ENCODE data around the gene DDX23. TPM values are rescaled to one million over a fixed set of nuclear protein-coding genes. Genes with fewer than 3 reads are reported as not detected.

DDX23 gene
- polyA plus RNA-seq, 1 of the 3 experiments (the other 2 are of a cell fraction) = 50.4 TPM

GRCh38 chr12:48819986-48820725, 31.8 kb downstream of the DDX23 start:
- Histone ChIP-seq H3K4me1 (ENCODE audit: control insufficient read depth in 1 of 2, insufficient read depth in 2 of 2, low read depth in 1 of 2, low read length in 1 of 2) (peaks cover 18 to 39% of the 10 kb centered on the region in 2 experiments; a peak in 3 of 4 replicates), H3K4me3 (ENCODE audit: low read depth in 2 of 2, low read length in 1 of 2) (peak overlapping the region in 1 of 2 experiments; percentile 88; a peak in 1 of 4 replicates), H4K20me1 (ENCODE audit: insufficient read depth) (peaks cover 2% of the 10 kb centered on the region; the same call in 1 of the 2 replicates), H2AFZ (ENCODE audit: low read depth) (no peak overlapping the region), H3K27ac (ENCODE audit: low read depth in 2 of 2, low read length in 1 of 2) (no peak overlapping the region), H3K9me3 (no peaks in the 10 kb centered on the region), H3K4me2 (peak overlapping the region; percentile 97), H3K9ac (no peak overlapping the region), H3K27me3 (ENCODE audit: insufficient read depth) (no peaks in the 10 kb centered on the region), H3K79me2 (ENCODE audit: insufficient read depth) (peaks cover 22% of the 10 kb centered on the region), H3K9me2 (no peaks in the 10 kb centered on the region), H3F3A (replicated peaks; ENCODE audit: insufficient read depth) (peaks cover under 1% of the 10 kb centered on the region), H3K36me3 (replicated peaks in 1 of 2; ENCODE audit: control insufficient read depth in 1 of 2, insufficient read depth in 2 of 2, low read length in 1 of 2) (peaks cover 0 to 30% of the 10 kb centered on the region in 2 experiments)
- TF ChIP-seq TEAD4 (IDR thresholded peaks at IDR 0.05; ENCODE audit: borderline replicate concordance, insufficient read depth) (no peak), IRF3 (IDR thresholded peaks at IDR 0.05; ENCODE audit: low read depth, low read length) (no peak), TCF12 (IDR thresholded peaks at IDR 0.05) (no peak), ZBTB33 (IDR thresholded peaks at IDR 0.05; ENCODE audit: borderline replicate concordance, low read depth) (no peak), SIN3A (IDR thresholded peaks at IDR 0.05; ENCODE audit: borderline replicate concordance, low read depth, low read length) (no peak)
- 91% methylated on average over 5 of the region's 5 CpGs for WGBS (ENCODE audit: low lambda C conversion rate)
- CTCF ChIA-PET = interaction anchor here (1.0 to 2.2 kb wide), 5 partner anchors 31 to 74 kb away, joined by 3 to 13 read pairs (median 5); partner anchors contain the start of genes DDX23 and RND1
- no peak for DNase-seq
- POLR2A ChIA-PET = interaction anchor here (0.6 to 1.3 kb wide), 2 partner anchors 7 to 134 kb away, joined by 3 read pairs; no protein-coding TSS in a partner anchor

GRCh38 chr12:48818831-48819590, 33.0 kb downstream of the DDX23 start:
- ChIA-PET POLR2A (interaction anchor here (1.3 to 1.5 kb wide), 2 partner anchors 8 to 10 kb away, joined by 3 read pairs; no protein-coding TSS in a partner anchor), CTCF (interaction anchor here (0.9 to 2.2 kb wide), 9 partner anchors 8 to 79 kb away, joined by 3 to 13 read pairs (median 3); partner anchors contain the start of genes DDX23 and RND1)
- H3K4me3 ChIP-seq (ENCODE audit: low read depth in 2 of 2, low read length in 1 of 2) = peak overlapping the region; percentile 61 to 88
- peaks cover 4% of the 10 kb centered on the region for H3F3A ChIP-seq (replicated peaks; ENCODE audit: insufficient read depth)
- H4K20me1 ChIP-seq (ENCODE audit: insufficient read depth) = peaks cover 2% of the 10 kb centered on the region; the same call in 1 of the 2 replicates
- H3K4me2 ChIP-seq = peak overlapping the region; percentile 97
- peaks cover 18 to 44% of the 10 kb centered on the region in 2 experiments; a peak in 3 of 4 replicates for H3K4me1 ChIP-seq (ENCODE audit: control insufficient read depth in 1 of 2, insufficient read depth in 2 of 2, low read depth in 1 of 2, low read length in 1 of 2)
- peak overlapping the region in 1 of 2 experiments; percentile 78; a peak in 2 of 4 replicates for H3K27ac ChIP-seq (ENCODE audit: low read depth in 2 of 2, low read length in 1 of 2)
- no peaks in the 10 kb centered on the region for H3K27me3 ChIP-seq (ENCODE audit: insufficient read depth)
- no peak for DNase-seq
- peaks cover 0 to 18% of the 10 kb centered on the region in 2 experiments for H3K36me3 ChIP-seq (replicated peaks in 1 of 2; ENCODE audit: control insufficient read depth in 1 of 2, insufficient read depth in 2 of 2, low read length in 1 of 2)
- peak overlapping the region; percentile 73 for H3K9ac ChIP-seq
- peak; percentile 44 for TF ChIP-seq CTCF (IDR thresholded peaks at IDR 0.05)
- TF ChIP-seq IRF3 (IDR thresholded peaks at IDR 0.05; ENCODE audit: low read depth, low read length) = no peak
- TF ChIP-seq TEAD4 (IDR thresholded peaks at IDR 0.05; ENCODE audit: borderline replicate concordance, insufficient read depth) = no peak
- TF ChIP-seq SMC3 (IDR thresholded peaks at IDR 0.05; ENCODE audit: low read depth, low read length) = no peak
- TF ChIP-seq EZH2phosphoT487 (IDR thresholded peaks at IDR 0.05; ENCODE audit: borderline replicate concordance, low read depth) = no peak
- no peak for TF ChIP-seq REST (IDR thresholded peaks at IDR 0.05; ENCODE audit: low read depth, low read length)
- TF ChIP-seq CHD2 (IDR thresholded peaks at IDR 0.05; ENCODE audit: low read length, partially characterized antibody) = no peak
- WGBS (ENCODE audit: low lambda C conversion rate) = 40% methylated on average over 20 of the region's 37 CpGs
- H3K9me2 ChIP-seq = no peaks in the 10 kb centered on the region
- H3K79me2 ChIP-seq (ENCODE audit: insufficient read depth) = peaks cover 22% of the 10 kb centered on the region
- H2AFZ ChIP-seq (ENCODE audit: low read depth) = peak overlapping the region; percentile 89
- no peaks in the 10 kb centered on the region for H3K9me3 ChIP-seq

All from SK-N-SH (cell line).